IPS-20b (cell line): ENCODE results near the gene ANKRD37.

ENCODE experiments used
- H3K27ac ChIP-seq: one replicate; pipeline ENCODE4 v1.5.1; 2013; ENCODE audit warnings: low read length
- H3K27me3 ChIP-seq: 2 replicates; pipeline ENCODE4 v1.6.1; 2013; ENCODE audit warnings: mild to moderate bottlenecking, low read length, inconsistent platforms; ENCODE audit not compliant: insufficient read depth
- H3K36me3 ChIP-seq: 2 replicates; pipeline ENCODE4 v1.6.1; 2013; ENCODE audit warnings: low read depth, mild to moderate bottlenecking, inconsistent platforms, low read length, moderate library complexity; ENCODE audit not compliant: insufficient read depth
- H3K4me1 ChIP-seq: 2 replicates; pipeline ENCODE4 v1.6.1; 2013; ENCODE audit warnings: mild to moderate bottlenecking, control low read depth, inconsistent platforms, low read length, moderate library complexity; ENCODE audit not compliant: insufficient read depth
- H3K4me3 ChIP-seq: 2 replicates; pipeline ENCODE4 v1.5.1; 2013; ENCODE audit warnings: mild to moderate bottlenecking, low read length, inconsistent platforms
- H3K9ac ChIP-seq: 2 replicates; pipeline ENCODE4 v1.6.1; 2013; ENCODE audit warnings: low read depth, mild to moderate bottlenecking, inconsistent platforms, low read length, moderate library complexity
- H3K9me3 ChIP-seq: 2 replicates; pipeline ENCODE4 v1.6.1; 2013; ENCODE audit warnings: mild to moderate bottlenecking, low read depth, low read length, inconsistent platforms; ENCODE audit not compliant: insufficient read depth

ANKRD37 gene

GRCh38 chr4:185398618-185399017 lies 2.0 kb downstream of the ANKRD37 start:
- Histone ChIP-seq H3K27me3 (peaks cover 11% of the 10 kb centered on the region; the same call in 1 of the 2 replicates), H3K4me3 (no peak overlapping the region), H3K9me3 (no peaks in the 10 kb centered on the region), H3K9ac (no peak overlapping the region), H3K4me1 (no peaks in the 10 kb centered on the region; the same call in 1 of the 2 replicates), H3K36me3 (peaks cover 43% of the 10 kb centered on the region), H3K27ac (no peak overlapping the region)

- H3K9ac ChIP-seq, result no peak overlapping the region
- H3K27ac ChIP-seq, result no peak overlapping the region
- H3K36me3 ChIP-seq, result peaks cover 43% of the 10 kb centered on the region
- peaks cover 11% of the 10 kb centered on the region; the same call in 1 of the 2 replicates for H3K27me3 ChIP-seq
- no peaks in the 10 kb centered on the region; the same call in 1 of the 2 replicates for H3K4me1 ChIP-seq
- H3K4me3 ChIP-seq, result no peak overlapping the region
- H3K9me3 ChIP-seq, result no peaks in the 10 kb centered on the region
Measured at GRCh38 chr4:185399466-185399865, 2.8 kb downstream of the ANKRD37 start.

- H3K27me3 ChIP-seq, result no peaks in the 10 kb centered on the region
- H3K9me3 ChIP-seq, result no peaks in the 10 kb centered on the region
- H3K36me3 ChIP-seq, result peaks cover 64% of the 10 kb centered on the region
- no peak overlapping the region for H3K4me3 ChIP-seq
- H3K27ac ChIP-seq, result no peak overlapping the region
- H3K9ac ChIP-seq, result no peak overlapping the region
- no peaks in the 10 kb centered on the region for H3K4me1 ChIP-seq
Measured at GRCh38 chr4:185404031-185404430, 7.4 kb downstream of the ANKRD37 start.

GRCh38 chr4:185405296-185405999 lies 8.8 kb downstream of the ANKRD37 start:
- no peaks in the 10 kb centered on the region for H3K27me3 ChIP-seq
- H3K27ac ChIP-seq, result no peak overlapping the region
- H3K4me3 ChIP-seq, result no peak overlapping the region
- no peak overlapping the region for H3K9ac ChIP-seq
- H3K9me3 ChIP-seq, result no peaks in the 10 kb centered on the region; the same call in 1 of the 2 replicates
- H3K36me3 ChIP-seq, result peaks cover 56% of the 10 kb centered on the region
- no peaks in the 10 kb centered on the region for H3K4me1 ChIP-seq

GRCh38 chr4:185408432-185408831 lies 11.8 kb downstream of the ANKRD37 start:
- no peak overlapping the region for H3K9ac ChIP-seq
- no peaks in the 10 kb centered on the region for H3K4me1 ChIP-seq
- peaks cover 45% of the 10 kb centered on the region for H3K36me3 ChIP-seq
- no peak overlapping the region for H3K27ac ChIP-seq
- H3K27me3 ChIP-seq, result no peaks in the 10 kb centered on the region
- H3K4me3 ChIP-seq, result no peak overlapping the region
- H3K9me3 ChIP-seq, result no peaks in the 10 kb centered on the region; the same call in 1 of the 2 replicates

GRCh38 chr4:185411849-185412248 lies 15.2 kb downstream of the ANKRD37 start:
- no peak overlapping the region for H3K9ac ChIP-seq
- H3K27me3 ChIP-seq, result no peaks in the 10 kb centered on the region
- H3K9me3 ChIP-seq, result no peaks in the 10 kb centered on the region; the same call in 1 of the 2 replicates
- H3K4me3 ChIP-seq, result no peak overlapping the region
- peaks cover 55% of the 10 kb centered on the region for H3K36me3 ChIP-seq
- H3K27ac ChIP-seq, result no peak overlapping the region
- H3K4me1 ChIP-seq, result no peaks in the 10 kb centered on the region

GRCh38 chr4:185412412-185412811 lies 15.8 kb downstream of the ANKRD37 start:
- no peak overlapping the region for H3K4me3 ChIP-seq
- H3K27me3 ChIP-seq, result no peaks in the 10 kb centered on the region
- no peak overlapping the region for H3K27ac ChIP-seq
- no peaks in the 10 kb centered on the region for H3K4me1 ChIP-seq
- H3K36me3 ChIP-seq, result peaks cover 59% of the 10 kb centered on the region
- H3K9ac ChIP-seq, result no peak overlapping the region
- no peaks in the 10 kb centered on the region; the same call in 1 of the 2 replicates for H3K9me3 ChIP-seq

- Histone ChIP-seq H3K4me3 (no peak overlapping the region), H3K9ac (no peak overlapping the region), H3K36me3 (peaks cover 46% of the 10 kb centered on the region), H3K9me3 (no peaks in the 10 kb centered on the region), H3K27ac (no peak overlapping the region), H3K4me1 (no peaks in the 10 kb centered on the region), H3K27me3 (no peaks in the 10 kb centered on the region)
Measured at GRCh38 chr4:185416955-185417354, 20.3 kb downstream of the ANKRD37 start.

GRCh38 chr4:185421366-185422124 lies 24.9 kb downstream of the ANKRD37 start:
- no peak overlapping the region for H3K9ac ChIP-seq
- H3K9me3 ChIP-seq, result no peaks in the 10 kb centered on the region
- H3K4me3 ChIP-seq, result no peak overlapping the region
- H3K27ac ChIP-seq, result no peak overlapping the region
- H3K36me3 ChIP-seq, result peaks cover 17% of the 10 kb centered on the region; the same call in 1 of the 2 replicates
- peaks cover 7% of the 10 kb centered on the region for H3K4me1 ChIP-seq
- H3K27me3 ChIP-seq, result no peaks in the 10 kb centered on the region

GRCh38 chr4:185424905-185425646 lies 28.4 kb downstream of the ANKRD37 start:
- H3K27ac ChIP-seq, result peak overlapping the region; percentile 19
- no peaks in the 10 kb centered on the region; the same call in 1 of the 2 replicates for H3K36me3 ChIP-seq
- peak overlapping the region; percentile 84 for H3K9ac ChIP-seq
- H3K4me3 ChIP-seq, result peak overlapping the region; percentile 99
- no peaks in the 10 kb centered on the region for H3K9me3 ChIP-seq
- H3K27me3 ChIP-seq, result no peaks in the 10 kb centered on the region
- peaks cover 7% of the 10 kb centered on the region for H3K4me1 ChIP-seq

GRCh38 chr4:185425647-185426352 lies 29.2 kb downstream of the ANKRD37 start, which contains the start of gene UFSP2:
Gene UFSP2, minus strand, starts transcription at chr4:185425964. Its CDS starts 96 bp downstream, at chr4:185425868.
- peak within 1 kb of the TSS; percentile 19 for H3K27ac ChIP-seq

More at GRCh38 chr4:185425647-185426352, 29.2 kb downstream of the ANKRD37 start, which contains the start of gene UFSP2:
- peaks cover 7% of the 10 kb centered on the region for H3K4me1 ChIP-seq
- no peaks in the 10 kb centered on the region for H3K27me3 ChIP-seq
- peak within 1 kb of the TSS; percentile 84 for H3K9ac ChIP-seq
- H3K4me3 ChIP-seq, result peak within 1 kb of the TSS; percentile 99
- no peaks in the 10 kb centered on the region for H3K9me3 ChIP-seq
- H3K36me3 ChIP-seq, result no peaks in the 10 kb centered on the region; the same call in 1 of the 2 replicates
